Spleen (tissue), 11 donors: Measurements from ENCODE around the gene FAM210A. TPM values are rescaled to one million over a fixed set of nuclear protein-coding genes. Genes with fewer than 3 reads are reported as not detected.

Experiments used
- DNase-seq: peaks from one replicate; pipeline ENCODE4 v3.0.0-alpha.2; 2020
- H3K27ac ChIP-seq, 8 donors: fragments of 200-600 bp; sonication (generic) in 7 of 8; 1 replicate in 4 of 8; 2 replicates in 4 of 8; pipeline versions ENCODE4 v1.5.0 to v1.8.0; 2016 to 2021; ENCODE audit warnings: inconsistent platforms in 4 of 8, mild to moderate bottlenecking in 4 of 8, moderate library complexity in 1 of 8
- H3K27me3 ChIP-seq, 7 donors: fragments of 200-600 bp; sonication (generic) in 6 of 7; replicated peaks in 1 of 7; 1 replicate in 4 of 7; 2 replicates in 3 of 7; pipeline versions ENCODE4 v1.5.0 to v1.8.0; 2016 to 2021; ENCODE audit warnings: inconsistent platforms in 3 of 7, mild to moderate bottlenecking in 1 of 7
- H3K36me3 ChIP-seq, 6 donors: fragments of 200-600 bp; sonication (generic) in 5 of 6; 1 replicate in 4 of 6; 2 replicates in 2 of 6; pipeline versions ENCODE4 v1.5.0 to v1.8.0; 2016 to 2021; ENCODE audit warnings: inconsistent platforms in 2 of 6
- H3K4me1 ChIP-seq, 6 donors: fragments of 200-600 bp; sonication (generic) in 5 of 6; 1 replicate in 3 of 6; 2 replicates in 3 of 6; pipeline versions ENCODE4 v1.5.0 to v1.8.0; 2016 to 2021; ENCODE audit warnings: inconsistent platforms in 3 of 6
- H3K4me3 ChIP-seq, 8 donors: fragments of 200-600 bp; sonication (generic) in 7 of 8; 1 replicate in 4 of 8; 2 replicates in 4 of 8; pipeline versions ENCODE4 v1.5.0 to v1.8.0; 2016 to 2021; ENCODE audit warnings: inconsistent platforms in 4 of 8, mild to moderate bottlenecking in 4 of 8, moderate library complexity in 2 of 8
- H3K9me3 ChIP-seq, 8 donors: fragments of 200-600 bp; sonication (generic) in 7 of 8; 1 replicate in 4 of 8; 2 replicates in 4 of 8; pipeline versions ENCODE4 v1.5.0 to v1.8.0; 2016 to 2021; ENCODE audit warnings: inconsistent platforms in 4 of 8
- POLR2A ChIP-seq, 3 donors: fragments of 450-650 bp; IDR thresholded peaks; one replicate each; pipeline ENCODE4 v1.5.1; 2017; ENCODE audit warnings: antibody characterized with exemption in 3 of 3, mild to moderate bottlenecking in 1 of 3
- POLR2AphosphoS5 ChIP-seq, 3 donors: sonication (generic); formaldehyde crosslinking; IDR thresholded peaks; one replicate each; pipeline ENCODE4 v1.5.1; 2017; ENCODE audit warnings: antibody characterized with exemption in 3 of 3
- WGBS, 5 donors: extraction: QIAGEN DNeasy Blood & Tissue Kit in 3 of 5; methylation state at CpG; one replicate each; pipeline versions ENCODE4 v1.1.5 to v1.1.7; 2013 to 2018; 5-methylcytosine and 5-hydroxymethylcytosine counted together
- intact Hi-C: fragments of 100-400 bp; cut with DNase I; formaldehyde crosslinking; loops from one replicate; pipeline ENCODE4 v1.15.0; 2023; ENCODE audit warnings: low total_unique reads
- polyA plus RNA-seq, 3 donors: library from polyadenylated mRNA; stranded (reverse); fragments of 200-250 nt; gene quantifications; one replicate each; pipeline ENCODE4 v1.2.1, GENCODE V29; 2013
- total RNA-seq, 7 donors: library from RNA; depleted of rRNA in 3 of 7; stranded (reverse); fragments of >200 nt in 3 of 7; fragmentation: NEBNext Ultra II Directional in 4 of 7; extraction: Animal tissue kit (Norgen Biotek cat#: 25700) in 4 of 7; gene quantifications; one replicate each; pipeline versions ENCODE4 v1.1.0 to v1.2.1, GENCODE V29; 2016 to 2021
- TF ChIP-seq, protein P1 (sequence below), 11 experiments: fragments of 200-600 bp in 7 of 11; fragments of 450-650 bp in 4 of 11; sonication (generic) in 4 of 11; IDR thresholded peaks in 8 of 11; conservative IDR thresholded peaks in 3 of 11; 1 replicate in 7 of 11; 2 replicates in 4 of 11; pipeline versions ENCODE4 v1.4.0 to v1.8.0; 2016 to 2021; ENCODE audit warnings: antibody characterized with exemption in 11 of 11, inconsistent platforms in 4 of 11, mild to moderate bottlenecking in 1 of 11
- donor health status: healthy with polysubstance abuse.
- donor health status: DM: no; HTN: no; CAD: no; lungs with moderate emphysema.
- donor health status: DM: no; HTN: no; CAD: no.
- donor health status: Bipolar disorder and iron deficiency.
- donor health status: healthy.
- donor health status: DM: no; HTN: no; CAD: no.
- donor health status: DM: yes; HTN: yes; CAD: no.

FAM210A gene
- total and polyA plus RNA-seq, 10 donors = 2.7 to 16.2 (median 8.7) TPM

DNA sequence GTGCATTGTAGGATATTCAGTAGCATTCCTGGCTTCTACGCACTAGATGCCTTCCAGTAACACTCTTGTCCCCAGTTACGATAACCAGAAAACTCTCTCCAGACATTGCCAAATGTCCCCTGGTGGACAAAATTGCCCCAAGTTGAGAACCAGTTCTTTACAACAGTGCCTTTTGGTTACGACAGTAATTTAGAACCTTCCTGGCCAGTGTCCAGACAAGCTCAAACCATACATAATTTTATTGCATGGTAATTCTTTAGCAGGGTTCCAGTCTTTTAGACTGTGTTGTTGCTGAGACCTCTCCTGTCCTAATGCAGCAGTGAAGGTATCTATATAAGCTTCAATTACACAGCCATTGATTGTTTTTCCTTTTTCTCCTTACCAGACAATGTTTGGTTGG, 20.3 kb upstream of the FAM210A start:
- Histone ChIP-seq H3K27me3 (no peaks in the 10 kb centered on the region), H3K9me3 (no peaks in the 10 kb centered on the region), H3K27ac (no peak overlapping the region), H3K36me3 (peaks cover 5 to 99% (median 66%) of the 10 kb centered on the region in 6 donors), H3K4me3 (no peak overlapping the region), H3K4me1 (no peaks in the 10 kb centered on the region)
- intact Hi-C loops = no loop called here
- WGBS, 5 donors = 90 to 95% (median 92%) methylated on average over 3 of the region's 3 CpGs
- TF ChIP-seq POLR2AphosphoS5 (IDR thresholded peaks at IDR 0.05) (no peak), POLR2A (IDR thresholded peaks at IDR 0.05) (no peak)
- TF ChIP-seq, protein P1, sequence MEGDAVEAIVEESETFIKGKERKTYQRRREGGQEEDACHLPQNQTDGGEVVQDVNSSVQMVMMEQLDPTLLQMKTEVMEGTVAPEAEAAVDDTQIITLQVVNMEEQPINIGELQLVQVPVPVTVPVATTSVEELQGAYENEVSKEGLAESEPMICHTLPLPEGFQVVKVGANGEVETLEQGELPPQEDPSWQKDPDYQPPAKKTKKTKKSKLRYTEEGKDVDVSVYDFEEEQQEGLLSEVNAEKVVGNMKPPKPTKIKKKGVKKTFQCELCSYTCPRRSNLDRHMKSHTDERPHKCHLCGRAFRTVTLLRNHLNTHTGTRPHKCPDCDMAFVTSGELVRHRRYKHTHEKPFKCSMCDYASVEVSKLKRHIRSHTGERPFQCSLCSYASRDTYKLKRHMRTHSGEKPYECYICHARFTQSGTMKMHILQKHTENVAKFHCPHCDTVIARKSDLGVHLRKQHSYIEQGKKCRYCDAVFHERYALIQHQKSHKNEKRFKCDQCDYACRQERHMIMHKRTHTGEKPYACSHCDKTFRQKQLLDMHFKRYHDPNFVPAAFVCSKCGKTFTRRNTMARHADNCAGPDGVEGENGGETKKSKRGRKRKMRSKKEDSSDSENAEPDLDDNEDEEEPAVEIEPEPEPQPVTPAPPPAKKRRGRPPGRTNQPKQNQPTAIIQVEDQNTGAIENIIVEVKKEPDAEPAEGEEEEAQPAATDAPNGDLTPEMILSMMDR (IDR thresholded peaks at IDR 0.05 in 8 of 11, conservative IDR thresholded peaks at IDR 0.05 in 3 of 11) = no peak
- no peak for DNase-seq

DNA sequence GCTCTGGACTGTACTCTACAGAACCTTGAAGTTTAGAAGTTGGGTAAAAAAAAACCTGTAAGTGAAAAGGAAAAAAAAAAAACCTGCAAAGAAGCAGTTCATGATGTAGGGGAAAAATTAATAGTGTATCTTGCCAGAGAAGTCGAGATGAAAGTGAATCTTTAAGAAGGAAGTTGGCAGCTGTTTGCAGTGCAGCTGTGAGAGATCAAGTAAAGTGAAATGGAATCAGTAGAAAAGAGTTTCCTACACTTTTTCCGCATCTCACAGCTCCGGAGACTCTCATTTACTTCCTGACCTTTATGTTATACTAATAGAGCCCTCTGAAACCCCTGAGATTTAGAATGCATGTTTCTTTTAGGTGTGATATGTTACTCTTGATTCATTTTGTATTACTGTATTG, 19.3 kb upstream of the FAM210A start:
- TF ChIP-seq POLR2AphosphoS5 (IDR thresholded peaks at IDR 0.05) (no peak), POLR2A (IDR thresholded peaks at IDR 0.05) (no peak)
- TF ChIP-seq, protein P1 (IDR thresholded peaks at IDR 0.05 in 8 of 11, conservative IDR thresholded peaks at IDR 0.05 in 3 of 11) = no peak
- H3K27ac ChIP-seq = no peak overlapping the region
- H3K36me3 ChIP-seq = peaks cover 5 to 100% (median 72%) of the 10 kb centered on the region in 6 donors
- no peaks in the 10 kb centered on the region for H3K4me1 ChIP-seq
- DNase-seq = no peak
- no peak overlapping the region for H3K4me3 ChIP-seq
- 62 to 78% (median 71%) methylated on average over 3 of the region's 3 CpGs for WGBS, 5 donors
- intact Hi-C loops = no loop called here
- H3K9me3 ChIP-seq = no peaks in the 10 kb centered on the region
- no peaks in the 10 kb centered on the region for H3K27me3 ChIP-seq

DNA sequence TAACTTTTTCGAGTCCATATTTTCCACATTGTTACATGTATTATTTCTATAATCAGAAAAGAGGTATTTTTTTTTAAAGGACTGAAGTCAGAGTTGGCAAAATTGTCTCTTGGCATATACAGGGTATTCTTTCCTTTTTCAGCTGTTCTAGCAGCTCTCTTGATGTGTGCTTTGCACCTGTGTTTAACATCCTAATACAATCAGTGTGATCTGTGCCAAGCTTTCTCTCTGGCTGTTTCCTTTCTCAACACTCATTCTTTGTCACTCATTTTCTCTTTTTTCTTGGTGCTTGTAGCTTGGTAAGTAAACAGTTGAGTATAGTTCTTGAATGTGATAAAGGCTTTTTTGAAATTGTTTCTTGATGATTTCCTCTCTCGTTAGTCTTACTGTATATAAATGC, 9.3 kb upstream of the FAM210A start:
- 90 to 99% (median 95%) methylated on average over 2 of the region's 2 CpGs for WGBS, 5 donors
- TF ChIP-seq POLR2A (IDR thresholded peaks at IDR 0.05) (no peak), POLR2AphosphoS5 (IDR thresholded peaks at IDR 0.05) (no peak)
- TF ChIP-seq, protein P1 (IDR thresholded peaks at IDR 0.05 in 8 of 11, conservative IDR thresholded peaks at IDR 0.05 in 3 of 11) = no peak
- Histone ChIP-seq H3K36me3 (peaks cover 2 to 100% (median 75%) of the 10 kb centered on the region in 6 donors), H3K4me3 (no peak overlapping the region), H3K27ac (no peak overlapping the region), H3K9me3 (no peaks in the 10 kb centered on the region), H3K27me3 (no peaks in the 10 kb centered on the region), H3K4me1 (peaks cover 0 to 3% (median under 1%) of the 10 kb centered on the region in 6 donors)
- intact Hi-C loops = no loop called here
- DNase-seq = no peak

DNA sequence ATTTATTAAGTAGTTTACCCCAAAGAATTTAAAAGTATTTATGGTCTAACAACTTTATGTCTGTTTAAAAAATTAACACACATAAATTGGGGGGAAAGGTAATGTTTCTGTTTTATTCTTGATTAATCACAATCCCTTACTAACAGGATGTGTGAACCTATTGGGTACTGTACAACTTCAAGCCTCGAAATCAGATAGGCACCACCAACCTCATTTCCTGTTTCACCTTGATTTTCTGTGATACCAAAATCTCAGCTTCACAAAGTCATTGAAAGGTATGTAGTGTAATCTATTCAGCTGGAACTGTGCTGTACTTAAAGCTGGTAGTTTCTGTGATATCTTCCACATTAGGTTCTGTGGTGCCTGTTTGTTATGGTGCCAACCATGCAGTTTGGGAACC, 4.1 kb upstream of the FAM210A start:
- H3K9me3 ChIP-seq = no peaks in the 10 kb centered on the region
- intact Hi-C loops = no loop called here
- no peak overlapping the region for H3K27ac ChIP-seq
- H3K4me1 ChIP-seq = peaks cover 11 to 47% (median 29%) of the 10 kb centered on the region in 6 donors
- no peaks in the 10 kb centered on the region for H3K27me3 ChIP-seq
- 34 to 66% (median 45%) methylated on average over 1 of the region's 1 CpG for WGBS, 5 donors
- H3K4me3 ChIP-seq = no peak overlapping the region
- DNase-seq = no peak
- no peak for TF ChIP-seq POLR2AphosphoS5 (IDR thresholded peaks at IDR 0.05)
- TF ChIP-seq, protein P1 (IDR thresholded peaks at IDR 0.05 in 8 of 11, conservative IDR thresholded peaks at IDR 0.05 in 3 of 11) = no peak
- no peak for TF ChIP-seq POLR2A (IDR thresholded peaks at IDR 0.05)
- peaks cover 0 to 48% (median 27%) of the 10 kb centered on the region in 6 donors for H3K36me3 ChIP-seq
